NCI-H1105 treated with DMSO at 0.1 percent for 48 hours (cell line): ENCODE measurements around the gene HES3.

Experiments used
- DNase-seq: peaks from one replicate; lab custom pipeline; 2025; lab: John Stamatoyannopoulos, UW

The HES3 gene

GRCh38 chr1:6245869-6246496 is 2.0 kb downstream of the HES3 start:
- peak; percentile 85 for DNase-seq

- peak; percentile 74 for DNase-seq
Measured at GRCh38 chr1:6246497-6247467, 2.8 kb downstream of the HES3 start.

GRCh38 chr1:6247651-6248050 is 3.7 kb downstream of the HES3 start:
- no peak for DNase-seq

GRCh38 chr1:6248161-6248776 is 4.3 kb downstream of the HES3 start:
- DNase-seq = no peak

- no peak for DNase-seq
Measured at GRCh38 chr1:6248932-6249738, 5.2 kb downstream of the HES3 start.

- DNase-seq = no peak
Measured at GRCh38 chr1:6249739-6250689, 6.0 kb downstream of the HES3 start.

GRCh38 chr1:6251233-6251632 is 7.3 kb downstream of the HES3 start:
- no peak for DNase-seq

- no peak for DNase-seq
Measured at GRCh38 chr1:6251681-6252373, 7.8 kb downstream of the HES3 start.

- no peak for DNase-seq
Measured at GRCh38 chr1:6252374-6252710, 8.4 kb downstream of the HES3 start.

- DNase-seq = no peak
Measured at GRCh38 chr1:6253380-6253779, 9.4 kb downstream of the HES3 start.

- no peak for DNase-seq
Measured at GRCh38 chr1:6254691-6255090, 10.7 kb downstream of the HES3 start.

- no peak for DNase-seq
Measured at GRCh38 chr1:6256645-6257044, 12.7 kb downstream of the HES3 start.

- DNase-seq = no peak
Measured at GRCh38 chr1:6257541-6258069, 13.6 kb downstream of the HES3 start.

- DNase-seq = no peak
Measured at GRCh38 chr1:6258675-6259074, 14.7 kb downstream of the HES3 start.

- DNase-seq = peak; percentile 50
Measured at GRCh38 chr1:6259491-6260362, 15.7 kb downstream of the HES3 start.

GRCh38 chr1:6260433-6260934 is 16.5 kb downstream of the HES3 start:
- DNase-seq = no peak

GRCh38 chr1:6260961-6261614 is 17.1 kb downstream of the HES3 start, which contains the start of gene GPR153:
Gene GPR153, minus strand, starts transcription at chr1:6261098. Its CDS starts 6,193 bp downstream, at chr1:6254905.
- peak; percentile 6 for DNase-seq

- DNase-seq = peak; percentile 30
Measured at GRCh38 chr1:6261615-6261995, 17.6 kb downstream of the HES3 start.
